ENCODE results near the gene IMMT.
"Not testable (repeated sequence)": the region's sequence is repeated elsewhere in the genome, so short reads cannot be mapped to it uniquely, and the experiment has no call there.

IMMT gene

DNA sequence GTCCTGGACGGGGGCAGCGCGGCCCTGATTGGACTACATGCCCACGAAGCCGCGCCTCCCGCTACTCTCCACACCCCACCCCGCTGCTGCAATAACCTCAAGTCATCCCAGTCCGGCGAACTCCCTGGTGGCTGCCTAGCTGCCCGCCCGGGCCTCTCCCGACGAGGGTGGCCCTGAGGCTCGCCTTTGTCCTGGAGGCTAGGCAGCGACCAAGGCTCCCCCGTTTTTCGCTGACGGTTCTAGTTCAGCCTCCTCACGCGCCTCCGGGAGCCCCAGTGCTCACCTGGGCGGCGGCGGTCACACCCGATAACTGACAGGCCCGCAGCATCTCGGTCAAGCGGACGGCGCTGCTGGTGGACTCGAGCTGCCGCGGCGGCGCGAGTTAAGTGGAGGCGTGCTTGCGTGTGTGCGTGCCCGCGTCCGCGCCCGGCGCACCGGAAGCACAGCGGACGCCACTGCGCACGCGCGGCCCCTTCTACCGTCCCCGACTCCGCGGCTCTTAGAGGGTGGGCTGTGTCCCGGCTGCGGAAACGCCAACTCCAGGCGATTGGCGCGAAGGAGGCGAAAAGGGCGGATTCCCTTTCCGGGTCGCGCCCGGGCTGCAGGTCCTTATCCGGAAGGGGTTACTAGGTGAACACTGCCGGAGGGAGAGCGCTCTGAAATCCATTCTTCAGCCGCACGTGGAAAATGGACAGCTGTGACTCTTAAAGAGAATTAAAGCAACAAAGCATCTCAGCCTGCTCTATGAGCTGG is at the start of gene IMMT:
IMMT (minus strand) TSS at position 408 of the 753 bp plus-strand sequence; CDS start at position 328, 80 bp downstream.
- peak; percentile 94 for FAIRE-seq

DNA sequence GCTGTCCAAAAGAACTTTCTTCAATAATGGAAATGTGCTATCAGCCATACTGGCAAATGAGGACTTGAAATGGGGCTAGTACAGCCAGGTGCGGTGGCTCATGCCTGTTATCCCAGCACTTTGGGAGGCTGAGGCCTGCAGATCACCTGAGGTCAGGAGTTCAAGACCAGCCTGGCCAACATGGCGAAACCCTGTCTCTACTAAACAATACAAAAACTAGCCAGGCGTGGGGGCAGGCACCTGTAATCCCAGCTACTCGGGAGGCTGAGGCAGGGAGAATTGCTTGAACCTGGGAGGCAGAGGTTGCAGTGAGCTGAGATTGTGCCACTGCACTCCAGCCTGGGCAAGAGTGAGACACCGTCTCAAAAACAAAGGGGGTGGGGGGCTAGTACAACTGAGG is 49.5 kb upstream of the IMMT start:
- not testable (repeated sequence) for FAIRE-seq

DNA sequence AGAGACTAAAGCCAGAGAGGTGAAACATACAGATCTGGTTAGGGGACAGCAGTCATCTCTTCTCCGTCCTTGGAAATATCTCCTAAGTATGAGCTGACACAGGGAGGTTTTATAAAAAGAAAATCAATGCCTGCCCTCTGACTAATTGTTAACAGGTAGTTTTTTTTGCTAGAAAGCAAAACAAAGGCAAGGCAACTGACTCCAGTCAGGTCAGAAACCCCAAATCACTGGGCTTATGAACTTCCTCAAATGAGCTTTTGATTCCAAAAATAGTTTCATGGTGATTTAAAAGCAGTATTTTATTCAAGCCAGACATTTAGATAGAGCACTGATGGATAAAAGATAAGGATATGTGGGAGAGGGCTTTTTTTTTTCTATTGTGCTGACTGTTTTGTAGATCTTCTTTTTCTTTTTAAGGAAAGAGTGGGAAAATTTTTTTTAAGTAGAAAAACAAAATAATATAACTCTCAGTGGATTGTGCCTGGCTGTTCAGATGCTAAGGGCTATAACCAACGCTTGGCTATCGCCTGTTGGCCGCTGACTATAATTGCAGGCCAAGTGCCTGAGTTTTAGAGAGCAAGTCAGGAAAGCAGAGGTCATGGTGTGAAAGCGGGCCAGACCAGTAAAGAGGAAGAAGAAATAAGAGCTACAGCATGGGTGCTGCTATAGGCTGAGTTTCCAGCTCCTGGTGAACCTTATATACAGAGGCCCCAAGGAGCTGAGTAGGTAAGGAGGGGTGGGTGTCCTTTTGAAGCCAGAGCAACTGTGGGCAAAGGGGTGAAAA is 48.9 kb upstream of the IMMT start:
- no peak for FAIRE-seq

DNA sequence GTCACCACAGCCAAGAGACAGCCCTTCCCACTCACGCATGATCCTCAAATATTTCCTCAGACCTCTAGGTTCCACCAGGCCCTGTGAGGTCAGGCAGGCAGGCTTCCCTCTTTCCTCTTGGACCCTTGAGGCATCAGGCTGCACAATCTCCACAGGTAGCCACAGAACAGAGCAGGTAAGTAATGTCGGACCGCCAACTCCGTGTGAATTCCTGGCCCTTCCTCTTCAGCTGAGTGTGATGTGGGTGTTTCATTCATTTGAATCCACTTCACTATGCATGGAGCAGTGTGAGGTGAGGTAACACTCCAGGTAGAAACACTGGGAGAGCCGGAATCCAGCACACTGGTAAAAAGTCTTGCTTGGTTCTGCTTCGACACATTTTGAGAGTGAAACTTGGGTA is 48.0 kb upstream of the IMMT start:
- FAIRE-seq = no peak

DNA sequence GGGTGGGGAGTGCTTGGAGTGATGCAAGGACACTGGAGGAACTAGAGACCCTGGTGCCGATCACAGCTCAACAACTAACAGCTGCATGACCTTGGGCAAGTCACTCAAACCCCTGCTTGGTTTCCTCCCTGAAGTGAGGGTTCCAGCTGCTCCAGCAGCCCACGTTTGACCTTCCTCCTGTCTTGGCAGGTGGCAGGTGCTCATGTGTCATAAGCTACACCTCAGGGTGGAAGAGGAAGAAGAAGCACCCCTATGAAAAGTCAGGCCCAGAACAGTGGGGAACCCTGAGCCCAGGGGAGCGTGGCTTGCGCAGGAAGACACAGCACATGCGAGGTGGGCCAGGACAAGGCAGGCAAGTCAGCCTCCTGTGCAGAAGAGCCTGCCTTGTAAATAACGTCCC is 46.3 kb upstream of the IMMT start:
- no peak for FAIRE-seq

DNA sequence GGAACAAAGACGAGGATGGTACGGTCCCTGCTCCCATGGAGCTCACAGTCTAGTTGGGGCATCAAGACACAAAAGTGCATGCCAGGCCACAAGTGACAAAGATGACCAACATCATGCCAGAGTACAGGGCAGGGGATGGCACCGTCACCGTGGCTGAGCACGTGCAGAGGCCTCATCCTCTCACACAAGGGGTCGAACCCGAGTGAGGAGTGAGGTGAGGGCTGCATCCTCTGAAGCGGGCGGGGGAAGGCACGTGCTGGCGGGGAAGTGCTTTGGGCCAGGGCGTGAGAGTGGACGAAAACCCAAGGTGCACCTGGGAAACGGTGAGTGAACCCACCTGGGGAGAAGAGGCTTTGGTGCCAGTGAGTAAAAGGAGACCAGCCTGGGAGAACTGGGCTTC is 45.0 kb upstream of the IMMT start:
- no peak for FAIRE-seq

DNA sequence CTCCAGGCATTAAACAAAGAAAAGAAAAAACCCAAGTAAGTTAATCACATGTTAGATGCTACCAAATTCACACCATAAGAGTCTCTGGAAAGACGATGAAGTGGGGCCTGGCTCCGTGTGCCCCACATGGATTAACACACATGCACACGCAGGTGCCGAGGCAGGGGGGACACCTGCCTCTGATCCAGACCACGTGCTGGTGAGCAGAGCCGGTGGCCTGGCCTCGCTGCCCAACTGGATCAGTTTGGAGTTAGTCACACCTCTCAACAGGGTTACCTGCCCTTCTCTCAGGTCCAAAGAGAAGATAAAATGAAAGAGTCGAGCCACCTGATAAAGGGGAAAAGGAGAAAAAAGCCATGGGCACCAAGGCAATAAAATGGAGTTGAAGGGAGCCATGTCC is 44.5 kb upstream of the IMMT start:
- no peak for FAIRE-seq

DNA sequence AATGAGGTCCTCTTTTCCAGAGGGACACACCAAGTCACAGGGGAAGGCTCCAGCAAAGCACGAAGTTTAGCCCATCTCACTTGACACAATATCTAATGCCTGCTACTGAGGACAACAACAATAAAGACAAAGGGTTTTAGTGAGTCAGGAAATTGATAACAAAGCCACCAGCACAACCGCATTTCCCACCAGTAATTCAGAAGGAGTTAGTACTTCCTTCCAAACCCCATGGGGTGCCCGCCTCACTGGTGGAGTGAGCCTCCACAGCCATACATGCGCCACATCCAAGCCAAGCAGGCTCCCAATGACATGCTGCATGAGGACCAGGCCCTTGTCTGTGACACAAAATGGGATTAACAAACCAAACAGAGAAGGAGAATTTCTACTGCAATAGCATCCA is 44.1 kb upstream of the IMMT start:
- FAIRE-seq = no peak

DNA sequence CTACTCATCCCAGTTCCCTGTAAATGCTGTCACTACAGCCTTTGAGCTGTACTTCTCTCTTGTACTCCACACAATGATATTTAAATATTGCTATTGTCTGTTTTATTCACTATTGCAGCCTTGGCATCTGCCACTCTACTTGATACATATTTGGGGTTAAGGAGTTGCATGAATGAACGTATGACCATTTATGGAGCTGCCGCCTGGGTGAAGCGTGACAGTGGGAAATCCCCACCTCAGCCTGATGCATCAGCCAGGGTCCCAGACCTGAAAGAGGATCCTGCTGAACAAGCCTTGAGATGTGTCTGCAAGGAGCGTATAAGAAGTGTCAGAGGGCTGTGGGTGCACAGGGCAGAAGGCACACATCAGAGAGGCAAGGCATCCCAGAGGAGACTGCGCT is 43.1 kb upstream of the IMMT start:
- no peak for FAIRE-seq

DNA sequence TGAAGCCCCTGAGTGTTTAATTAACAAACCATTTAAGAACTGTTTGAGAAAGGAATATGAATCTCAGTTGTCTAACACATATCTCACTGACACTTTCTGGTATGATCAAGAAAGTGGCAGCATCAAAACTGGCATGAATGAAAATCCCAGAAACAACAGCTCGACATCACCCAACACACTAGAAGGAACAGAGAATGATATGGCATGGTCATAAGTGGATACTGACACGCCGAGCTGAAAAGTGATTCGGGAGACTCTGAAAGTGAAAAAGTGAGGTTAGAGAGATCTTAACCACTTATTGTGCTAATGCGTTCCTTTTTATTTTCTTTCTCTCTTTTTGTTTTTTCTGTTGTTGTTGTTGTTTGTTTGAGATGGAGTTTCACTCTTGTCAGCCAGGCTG is 41.9 kb upstream of the IMMT start:
- no peak for FAIRE-seq

DNA sequence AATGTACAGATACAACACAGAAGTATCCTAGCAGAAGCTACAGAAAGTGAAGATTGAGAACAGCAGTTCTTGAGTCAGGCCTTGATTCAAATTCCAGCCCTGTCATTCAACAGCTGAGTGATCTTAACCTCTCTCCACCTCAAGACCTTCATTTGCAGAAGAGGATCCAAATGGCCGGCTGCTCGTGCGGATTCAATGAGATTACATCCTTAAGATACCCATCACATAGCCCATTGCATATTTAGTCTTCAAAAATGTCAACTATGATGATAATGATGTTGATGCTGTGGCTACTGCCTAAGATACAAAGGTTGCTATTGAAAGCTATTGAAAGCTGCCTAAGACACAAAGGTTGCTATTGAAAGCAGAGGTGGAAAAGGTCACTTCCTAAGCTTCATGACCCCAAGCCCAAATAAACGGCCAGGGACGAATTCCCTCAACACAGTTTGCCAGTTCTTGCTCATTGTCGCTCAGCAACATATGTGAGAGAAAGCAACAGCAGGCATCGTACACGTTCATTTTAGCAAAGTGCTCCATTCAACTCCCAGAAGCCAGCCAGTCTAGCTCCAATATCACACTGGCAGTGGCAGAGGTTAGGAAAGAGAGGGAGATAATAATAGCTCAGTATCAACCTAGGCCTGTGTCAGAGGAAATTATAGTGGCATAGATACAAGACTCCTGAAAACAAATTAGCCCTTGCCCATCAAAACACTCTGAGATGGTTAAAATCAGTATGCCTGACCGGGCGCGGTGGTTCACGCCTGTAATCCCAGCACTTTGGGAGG is 40.1 kb upstream of the IMMT start:
- FAIRE-seq = no peak

DNA sequence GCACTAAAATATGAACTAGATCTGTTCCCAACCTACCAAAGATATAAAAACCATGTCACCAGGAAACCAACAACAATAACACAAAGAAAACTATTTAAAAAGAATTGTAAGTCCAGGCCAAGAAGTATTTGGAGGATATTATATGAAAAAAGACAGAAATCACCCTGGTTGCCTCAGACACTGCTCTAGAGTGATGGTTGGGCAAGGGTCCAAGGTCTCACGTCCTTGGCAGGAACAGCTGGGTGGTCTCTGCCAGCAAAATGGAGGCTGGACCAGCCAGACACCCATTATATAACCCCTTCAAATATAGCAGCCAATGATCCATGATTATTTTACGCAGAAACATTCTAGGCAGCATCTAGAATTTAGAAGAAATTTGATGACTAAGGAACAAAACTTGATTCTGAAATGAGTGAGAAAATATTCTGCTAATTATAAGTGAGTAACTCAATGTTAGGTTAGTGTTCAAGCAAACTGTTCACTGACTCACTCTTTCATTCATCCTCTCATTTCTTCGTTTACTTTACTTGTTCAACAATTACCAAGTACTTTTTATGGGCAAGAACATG is 39.4 kb upstream of the IMMT start:
- no peak for FAIRE-seq

DNA sequence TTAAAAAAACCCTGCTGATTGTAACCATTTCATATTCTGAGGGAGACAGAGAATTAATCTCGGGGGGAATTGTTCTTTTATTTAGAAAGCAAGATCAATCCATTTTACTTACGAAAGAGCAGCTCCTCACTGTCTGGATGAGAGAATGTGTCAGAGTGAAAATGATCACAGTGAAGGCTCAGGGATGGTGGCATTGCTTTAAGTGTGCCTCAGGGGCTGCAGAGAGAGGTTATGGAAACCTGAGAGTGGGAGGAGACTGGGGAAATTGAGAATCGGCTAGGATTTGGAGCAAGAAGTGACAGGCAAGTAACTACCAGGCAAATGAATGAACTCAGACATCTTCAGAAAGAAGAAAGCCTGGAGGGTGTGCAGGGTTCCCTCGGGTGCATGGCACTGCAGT is 38.2 kb upstream of the IMMT start:
- FAIRE-seq = no peak

DNA sequence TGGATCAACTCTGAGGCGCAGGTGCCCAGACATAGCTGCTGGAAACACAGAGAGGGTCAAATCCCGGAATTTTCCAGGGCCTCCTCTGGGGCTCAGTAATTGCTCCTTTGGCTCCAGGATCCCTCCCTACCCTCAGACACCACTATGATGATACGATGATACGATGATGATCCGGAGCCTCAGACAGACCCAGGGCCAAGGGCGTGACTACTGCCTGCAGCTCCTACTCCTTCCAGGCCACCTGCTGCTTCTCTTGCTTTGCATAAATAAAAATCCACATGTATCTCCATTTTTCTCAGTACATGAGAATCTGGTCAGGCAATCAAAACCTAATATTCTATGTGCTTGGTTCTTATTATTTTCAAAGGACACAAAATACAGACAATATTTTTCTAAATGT is 37.6 kb upstream of the IMMT start:
- no peak for FAIRE-seq

DNA sequence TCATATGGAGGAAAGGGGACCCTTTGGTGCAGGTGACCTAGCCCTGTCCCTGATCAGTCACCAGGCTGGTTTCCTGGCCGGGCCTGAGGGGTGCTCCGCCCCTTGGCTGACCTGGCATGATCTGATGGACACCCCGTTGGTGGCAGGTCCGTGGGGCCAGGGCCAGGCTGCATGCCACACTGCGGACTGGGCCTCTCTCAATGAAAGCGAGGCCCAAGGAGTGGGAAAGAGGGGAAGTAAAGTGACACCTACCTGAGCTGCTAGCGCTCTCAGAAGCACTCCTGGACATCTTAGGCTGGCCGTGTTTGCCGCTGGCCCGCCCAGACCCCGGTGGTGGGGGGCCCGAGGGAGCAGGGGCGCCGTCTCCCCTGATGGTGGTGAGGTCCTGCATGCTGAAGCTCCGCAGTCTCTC is 37.1 kb upstream of the IMMT start:
- FAIRE-seq = no peak

DNA sequence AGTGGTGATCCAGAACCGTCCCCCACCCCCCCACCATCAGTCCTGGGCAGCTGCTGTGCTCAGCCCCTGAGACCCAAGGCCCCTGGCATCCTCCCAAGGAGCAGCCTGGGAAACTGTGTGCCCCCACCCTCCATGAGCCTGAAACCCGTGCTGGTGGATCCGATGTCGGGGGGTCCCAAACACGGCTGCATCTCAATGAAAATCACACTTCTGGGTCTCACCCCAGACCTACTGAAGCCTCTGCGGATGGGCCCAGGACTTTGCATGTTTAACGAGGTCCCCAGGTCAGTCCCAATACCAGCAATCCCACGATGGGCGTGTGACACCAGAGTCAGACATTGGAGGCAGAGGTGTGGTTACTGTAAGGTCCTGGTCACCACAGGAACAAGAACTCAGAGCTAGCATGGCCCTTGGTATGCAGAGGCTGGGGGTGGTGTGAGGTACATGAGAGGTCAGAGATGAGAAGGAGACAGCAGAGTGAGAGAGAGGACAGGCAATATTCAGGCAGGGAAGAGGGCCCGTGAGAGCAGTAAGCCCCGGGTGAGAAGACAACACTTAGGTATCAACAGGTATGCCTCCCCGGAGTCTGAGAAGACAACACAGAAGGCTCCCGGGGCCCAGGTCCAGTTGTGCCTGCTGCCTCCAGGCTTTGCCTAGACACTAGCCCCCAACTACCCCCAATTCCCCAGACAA is 36.6 kb upstream of the IMMT start:
- no peak for FAIRE-seq

DNA sequence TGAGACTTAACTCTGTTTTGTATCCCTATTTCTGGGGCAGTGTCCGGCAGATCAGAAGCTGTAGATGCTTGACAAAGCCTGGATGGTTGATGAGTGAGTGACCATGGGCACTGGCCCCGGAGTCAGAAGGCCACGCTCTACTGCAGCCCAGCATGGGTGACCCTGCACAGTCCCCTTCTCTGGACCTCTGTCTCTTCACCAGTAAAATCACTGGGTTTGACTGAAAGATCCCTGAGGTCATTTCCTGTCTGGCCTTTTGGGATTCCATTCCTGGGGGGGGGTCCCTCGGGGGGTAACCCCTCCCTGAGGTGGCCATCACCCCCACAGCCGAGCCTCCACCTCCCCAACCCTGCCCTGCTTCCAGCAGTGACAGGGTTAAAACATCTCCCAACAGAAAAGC is 35.7 kb upstream of the IMMT start:
- FAIRE-seq = no peak

DNA sequence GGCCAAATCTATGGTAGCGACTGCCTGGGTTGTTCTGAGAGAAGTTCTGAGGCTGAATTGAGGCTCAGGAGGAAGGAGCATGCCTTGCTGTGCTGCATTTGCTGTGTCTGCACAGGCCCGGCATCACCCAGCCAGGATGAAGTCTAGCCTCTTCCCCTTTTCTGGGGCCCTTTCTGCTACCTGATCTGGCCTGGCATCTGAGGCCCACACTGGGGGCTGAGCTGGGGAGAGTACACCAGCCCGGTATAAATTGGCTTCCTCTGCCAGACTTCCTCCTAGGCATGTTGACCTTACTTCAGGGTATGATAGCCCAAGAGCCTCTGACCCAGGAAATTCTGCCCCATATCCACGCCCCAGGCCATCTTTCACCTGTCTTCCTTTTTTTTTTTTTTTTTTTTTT is 34.0 kb upstream of the IMMT start:
- no peak for FAIRE-seq

DNA sequence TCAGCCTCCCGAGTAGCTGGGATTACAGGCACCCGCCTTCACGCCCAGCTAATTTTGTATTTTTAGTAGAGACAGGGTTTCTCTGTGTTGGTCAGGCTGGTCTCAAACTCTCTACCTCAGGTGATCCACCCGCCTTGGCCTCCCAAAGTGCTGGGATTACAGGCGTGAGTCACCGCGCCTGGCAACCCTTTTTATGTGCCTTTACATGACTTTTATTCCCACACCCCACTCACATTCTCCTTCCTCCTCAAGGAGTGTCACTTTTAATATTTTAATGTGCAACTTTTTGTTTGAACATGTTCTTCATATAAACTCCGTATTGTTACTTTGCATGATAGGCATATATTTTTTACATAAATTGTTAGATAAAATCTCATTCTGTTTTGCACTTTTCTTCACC is 33.3 kb upstream of the IMMT start:
- FAIRE-seq = not testable (repeated sequence)

DNA sequence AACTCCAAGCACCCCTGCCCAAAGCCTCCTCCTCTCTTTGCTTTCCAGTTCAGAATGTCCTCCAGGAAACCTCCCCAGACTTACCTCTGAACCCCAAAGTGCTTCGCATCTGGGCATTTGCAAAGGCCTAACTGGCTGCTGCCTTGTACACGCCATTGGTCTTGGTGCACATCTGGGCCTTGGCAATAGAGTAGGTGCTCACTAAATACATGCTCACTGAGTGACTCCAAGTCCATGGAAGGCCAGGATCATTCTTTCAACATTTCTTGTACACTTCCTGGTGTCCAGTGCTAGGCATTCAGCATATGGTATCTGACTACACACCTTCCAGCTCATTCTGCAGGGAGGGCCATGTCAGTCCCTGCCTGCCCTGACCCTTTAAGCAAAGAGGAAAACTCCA is 32.4 kb upstream of the IMMT start:
- no peak for FAIRE-seq

DNA sequence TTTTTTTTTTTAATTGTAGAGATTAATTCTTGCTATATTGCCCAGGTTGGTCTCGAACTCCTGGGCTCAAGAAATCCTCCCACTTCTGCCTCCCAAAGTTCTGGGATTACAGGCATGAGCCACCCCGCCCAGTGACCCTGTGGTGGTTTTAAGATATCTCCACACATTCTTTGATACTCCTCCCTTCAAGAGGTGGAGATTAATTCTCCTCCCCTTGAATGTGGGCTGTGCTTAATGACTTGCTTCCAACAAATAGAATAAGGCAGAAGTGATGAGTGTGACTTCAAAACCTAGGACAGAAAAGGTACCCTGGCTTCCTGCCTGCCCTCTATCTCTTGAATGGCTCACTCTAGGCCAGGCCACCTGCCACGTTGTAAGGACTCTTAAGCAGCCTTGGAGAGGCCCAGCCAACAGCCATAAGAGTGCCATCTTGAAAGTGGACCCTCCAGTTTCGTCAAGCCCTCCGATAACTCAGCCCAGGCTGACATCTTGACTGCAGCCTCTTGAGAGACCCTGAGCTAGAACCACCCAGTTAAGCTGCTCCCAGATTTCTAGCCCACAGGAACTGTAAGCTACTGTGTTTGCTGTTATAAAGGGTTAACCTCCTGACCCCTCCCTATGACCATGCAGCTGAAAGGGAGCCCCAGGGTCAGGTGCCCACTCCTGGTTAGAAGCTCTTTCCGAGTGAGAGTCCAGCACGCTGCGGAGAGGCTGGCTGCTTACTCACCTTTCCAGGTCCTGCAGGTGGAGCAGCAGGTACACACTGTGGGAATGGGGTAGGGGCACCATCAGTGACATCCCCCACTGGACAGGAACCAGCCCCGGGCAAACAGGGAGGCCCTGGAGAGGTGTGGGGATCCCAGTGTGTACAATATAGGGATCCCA is 31.6 kb upstream of the IMMT start:
- FAIRE-seq = no peak

DNA sequence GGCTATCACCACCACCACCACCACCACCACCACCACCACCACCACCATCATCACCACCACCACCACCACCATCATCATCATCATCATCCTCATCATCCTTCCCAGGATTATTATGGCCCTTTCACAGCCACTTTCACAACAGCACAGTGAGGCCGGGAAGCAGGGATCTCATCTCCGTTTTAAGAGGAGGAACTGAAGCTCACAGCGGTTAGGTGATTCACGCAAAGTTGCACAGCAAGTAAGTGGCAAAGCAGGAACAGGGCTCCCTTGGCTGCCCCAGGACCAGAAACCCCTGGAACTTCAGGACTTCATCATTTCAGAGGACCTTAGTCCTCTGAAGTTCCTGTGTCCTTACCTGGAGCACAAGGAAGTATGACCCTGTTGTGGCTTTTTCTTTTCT is 30.8 kb upstream of the IMMT start:
- FAIRE-seq = no peak

Measured in G401.6 (cell line).